HCT116 (cell line): ENCODE data around the gene NFS1. TPM values are rescaled to one million over a fixed set of nuclear protein-coding genes. Genes with fewer than 3 reads are reported as not detected.

Source experiments
- ATAC-seq: fragments of 200-7000 bp; cut with Tn5 transposase; 2 replicates; pipeline ENCODE4 v1.9.1; 2020; ENCODE audit warnings: mild to moderate bottlenecking, moderate library complexity
- BruUV-seq: library from RNA; stranded (reverse); fragments of 400-500 nt; replicated peaks from 2 replicates; lab custom pipeline; 2021; lab: Mats Ljungman, UMichigan
- CTCF ChIA-PET: fragments of 300-600 bp; sonication (Branson Sonifier 250); formaldehyde crosslinking; loops from one replicate; lab custom pipeline; 2021; ENCODE audit warnings: antibody characterized with exemption; lab: Charles Lee
- POLR2A ChIA-PET: fragments of 300-600, 350-600 bp; sonication (Branson Sonifier 250); formaldehyde crosslinking; loops from one replicate; lab custom pipeline; 2021; ENCODE audit warnings: antibody characterized with exemption; lab: Charles Lee
- RAD21 ChIA-PET, 2 experiments: fragments of 300-600 bp; sonication (Branson Sonifier 250); formaldehyde crosslinking; loops; one replicate each; lab custom pipeline; 2023; ENCODE audit warnings: low total read pairs in 2 of 2; ENCODE audit not compliant: uncharacterized antibody in 2 of 2, unreplicated experiment in 2 of 2, low non-redundant PET in 1 of 2; lab: Charles Lee
- DNase-seq: peaks from one replicate; pipeline ENCODE4 v3.0.0-alpha.2; 2010; ENCODE audit warnings: low read depth, low spot score
- H2AFZ ChIP-seq: fragments of 200-600 bp; shearing (Covaris generic), sonication (generic); 2 replicates; pipeline ENCODE4 v1.6.1; 2017; ENCODE audit warnings: low read depth, mixed run types, mixed read lengths, antibody characterized with exemption, low read length; ENCODE audit not compliant: poor library complexity, severe bottlenecking
- H3K27ac ChIP-seq: 2 replicates; pipeline ENCODE4 v1.5.1; 2012; ENCODE audit warnings: low read depth, low read length
- H3K27me3 ChIP-seq: fragments of 200-600 bp; sonication (generic); 2 replicates; pipeline ENCODE4 v1.6.1; 2016; ENCODE audit warnings: mixed run types, low read length, mixed read lengths; ENCODE audit not compliant: insufficient read depth
- H3K36me3 ChIP-seq, 2 experiments: fragments of 200-500 bp in 1 of 2; fragments of 200-600 bp in 1 of 2; sonication (Bioruptor generic) in 1 of 2; sonication (generic) in 1 of 2; 2 replicates each; pipeline versions ENCODE4 v1.5.1 to v1.6.1; 2014 to 2016; ENCODE audit warnings: low read length in 2 of 2, inconsistent platforms in 1 of 2, mixed read lengths in 1 of 2, mixed run types in 1 of 2; ENCODE audit not compliant: insufficient read depth in 2 of 2, control insufficient read depth in 1 of 2
- H3K4me1 ChIP-seq, 2 experiments: fragments of 200-600 bp in 1 of 2; sonication (generic) in 1 of 2; 2 replicates each; pipeline versions ENCODE4 v1.5.1 to v1.6.1; 2012 to 2017; ENCODE audit warnings: low read length in 2 of 2, inconsistent platforms in 1 of 2, mild to moderate bottlenecking in 1 of 2, mixed read lengths in 1 of 2, mixed run types in 1 of 2, moderate library complexity in 1 of 2; ENCODE audit not compliant: insufficient read depth in 2 of 2, control insufficient read depth in 1 of 2
- H3K4me2 ChIP-seq: fragments of 200-600 bp; sonication (generic); 2 replicates; pipeline ENCODE4 v1.6.1; 2017; ENCODE audit warnings: mixed run types, low read length, mixed read lengths
- H3K4me3 ChIP-seq, 2 experiments: fragments of 200-600 bp in 1 of 2; sonication (generic) in 1 of 2; replicated peaks in 1 of 2; 2 replicates each; pipeline ENCODE4 v1.5.1; 2011 to 2016; ENCODE audit warnings: low read length in 2 of 2, control low read depth in 1 of 2, low read depth in 1 of 2, mild to moderate bottlenecking in 1 of 2, mixed read lengths in 1 of 2, mixed run types in 1 of 2
- H3K79me2 ChIP-seq: fragments of 200-600 bp; sonication (generic); 2 replicates; pipeline ENCODE4 v1.6.1; 2017; ENCODE audit warnings: mild to moderate bottlenecking, mixed run types, low read length, moderate library complexity, mixed read lengths; ENCODE audit not compliant: insufficient read depth
- H3K9ac ChIP-seq: fragments of 200-600 bp; sonication (generic); 2 replicates; pipeline ENCODE4 v1.6.1; 2016; ENCODE audit warnings: low read length, mixed read lengths
- H3K9me2 ChIP-seq: fragments of 200-600 bp; sonication (generic), shearing (Covaris generic); 2 replicates; pipeline ENCODE4 v1.6.1; 2017; ENCODE audit warnings: mixed run types, mild to moderate bottlenecking, moderate library complexity; ENCODE audit not compliant: insufficient read depth
- H3K9me3 ChIP-seq, 2 experiments: fragments of 200-500 bp in 1 of 2; fragments of 200-600 bp in 1 of 2; sonication (Bioruptor generic) in 1 of 2; sonication (generic) in 1 of 2; 2 replicates each; pipeline ENCODE4 v1.6.1; 2014 to 2017; ENCODE audit warnings: low read length in 2 of 2, mixed read lengths in 2 of 2, inconsistent platforms in 1 of 2, low read depth in 1 of 2, mild to moderate bottlenecking in 1 of 2, mixed run types in 1 of 2, moderate library complexity in 1 of 2; ENCODE audit not compliant: control insufficient read depth in 1 of 2, insufficient read depth in 1 of 2
- H4K20me1 ChIP-seq: fragments of 200-600 bp; sonication (generic), shearing (Covaris generic); 2 replicates; pipeline ENCODE4 v1.6.1; 2017; ENCODE audit warnings: mixed run types, mild to moderate bottlenecking, moderate library complexity; ENCODE audit not compliant: insufficient read depth
- ELF1 ChIP-seq: IDR thresholded peaks from 2 replicates; pipeline ENCODE4 v1.6.1; 2012; ENCODE audit warnings: low read depth, borderline replicate concordance
- EZH2phosphoT487 ChIP-seq: fragments of 200-600 bp; IDR thresholded peaks from 2 replicates; pipeline ENCODE4 v1.6.1; 2018; ENCODE audit warnings: antibody characterized with exemption, borderline replicate concordance
- JUND ChIP-seq: IDR thresholded peaks from 2 replicates; pipeline ENCODE4 v1.6.1; 2012
- POLR2A ChIP-seq: IDR thresholded peaks from 2 replicates; pipeline ENCODE4 v1.7.0; 2011; ENCODE audit warnings: borderline replicate concordance; ENCODE audit not compliant: insufficient read depth, insufficient read length; ENCODE audit errors: extremely low read depth
- POLR2AphosphoS5 ChIP-seq: IDR thresholded peaks from 2 replicates; pipeline ENCODE4 v1.6.1; 2011; ENCODE audit warnings: mild to moderate bottlenecking, low read depth, low read length, moderate library complexity
- RAD21 ChIP-seq: IDR thresholded peaks from 2 replicates; pipeline ENCODE4 v1.6.1; 2012; ENCODE audit warnings: low read depth, mild to moderate bottlenecking
- SIN3A ChIP-seq: IDR thresholded peaks from 2 replicates; pipeline ENCODE4 v1.6.1; 2012; ENCODE audit warnings: low read depth
- SP1 ChIP-seq: IDR thresholded peaks from 2 replicates; pipeline ENCODE4 v1.6.1; 2012; ENCODE audit warnings: low read depth
- YY1 ChIP-seq: IDR thresholded peaks from 2 replicates; pipeline ENCODE4 v1.6.1; 2011; ENCODE audit warnings: low read length, low read depth, moderate library complexity, mild to moderate bottlenecking; ENCODE audit not compliant: insufficient replicate concordance; ENCODE audit errors: extremely low read depth
- ZFX ChIP-seq: fragments of 450-650 bp; IDR thresholded peaks from 2 replicates; pipeline ENCODE4 v1.6.1; 2017
- ZNF274 ChIP-seq: fragments of 200-500 bp; sonication (Bioruptor generic); IDR thresholded peaks from 2 replicates; pipeline ENCODE4 v1.6.1; 2014; ENCODE audit warnings: mild to moderate bottlenecking, low read depth, low read length, inconsistent platforms
- intact Hi-C: fragments of 100-400 bp; cut with micrococcal nuclease; formaldehyde crosslinking; loops from 2 replicates; pipeline ENCODE4 v1.10.0; 2022
- total RNA-seq: library from RNA; stranded (reverse); gene quantifications from one replicate; pipeline ENCODE4 v1.2.1, GENCODE V29; 2021; ENCODE audit not compliant: unreplicated experiment
- TF ChIP-seq, protein P1 (sequence below): IDR thresholded peaks from 2 replicates; pipeline ENCODE4 v1.6.1; 2012; ENCODE audit warnings: low read depth
- TF ChIP-seq, protein P2 (sequence below): IDR thresholded peaks from 2 replicates; pipeline ENCODE4 v1.6.1; 2012
- TF ChIP-seq, protein P3 (sequence below): IDR thresholded peaks from 2 replicates; pipeline ENCODE4 v1.6.1; 2012

Gene NFS1
- total RNA-seq, 1 experiment from 2014 or later = 33.9 TPM

GRCh38 chr20:35735826-35736470 is 36.8 kb upstream of the NFS1 start:
- H3K9me2 ChIP-seq = no peaks in the 10 kb centered on the region
- no peaks in the 10 kb centered on the region for H3K9me3 ChIP-seq
- no peaks in the 10 kb centered on the region for H3K27me3 ChIP-seq
- ChIA-PET RAD21 (no interaction called here), POLR2A (interaction anchor here (0.6 to 1.5 kb wide), 3 partner anchors 8 to 257 kb away, joined by 3 read pairs; no protein-coding TSS in a partner anchor), CTCF (no interaction called here)
- no peak overlapping the region for H2AFZ ChIP-seq
- peaks cover 100% of the 10 kb centered on the region for H3K79me2 ChIP-seq
- no TSS peak for BruUV-seq
- no peak overlapping the region for H3K4me3 ChIP-seq
- H3K36me3 ChIP-seq = peaks cover 73 to 91% of the 10 kb centered on the region in 2 experiments
- TF ChIP-seq EZH2phosphoT487 (no peak), POLR2A (no peak), ZFX (no peak), ZNF274 (no peak), RAD21 (no peak), YY1 (no peak), JUND (no peak), SIN3A (no peak), ELF1 (no peak), POLR2AphosphoS5 (no peak), SP1 (no peak)
- TF ChIP-seq, protein P1, sequence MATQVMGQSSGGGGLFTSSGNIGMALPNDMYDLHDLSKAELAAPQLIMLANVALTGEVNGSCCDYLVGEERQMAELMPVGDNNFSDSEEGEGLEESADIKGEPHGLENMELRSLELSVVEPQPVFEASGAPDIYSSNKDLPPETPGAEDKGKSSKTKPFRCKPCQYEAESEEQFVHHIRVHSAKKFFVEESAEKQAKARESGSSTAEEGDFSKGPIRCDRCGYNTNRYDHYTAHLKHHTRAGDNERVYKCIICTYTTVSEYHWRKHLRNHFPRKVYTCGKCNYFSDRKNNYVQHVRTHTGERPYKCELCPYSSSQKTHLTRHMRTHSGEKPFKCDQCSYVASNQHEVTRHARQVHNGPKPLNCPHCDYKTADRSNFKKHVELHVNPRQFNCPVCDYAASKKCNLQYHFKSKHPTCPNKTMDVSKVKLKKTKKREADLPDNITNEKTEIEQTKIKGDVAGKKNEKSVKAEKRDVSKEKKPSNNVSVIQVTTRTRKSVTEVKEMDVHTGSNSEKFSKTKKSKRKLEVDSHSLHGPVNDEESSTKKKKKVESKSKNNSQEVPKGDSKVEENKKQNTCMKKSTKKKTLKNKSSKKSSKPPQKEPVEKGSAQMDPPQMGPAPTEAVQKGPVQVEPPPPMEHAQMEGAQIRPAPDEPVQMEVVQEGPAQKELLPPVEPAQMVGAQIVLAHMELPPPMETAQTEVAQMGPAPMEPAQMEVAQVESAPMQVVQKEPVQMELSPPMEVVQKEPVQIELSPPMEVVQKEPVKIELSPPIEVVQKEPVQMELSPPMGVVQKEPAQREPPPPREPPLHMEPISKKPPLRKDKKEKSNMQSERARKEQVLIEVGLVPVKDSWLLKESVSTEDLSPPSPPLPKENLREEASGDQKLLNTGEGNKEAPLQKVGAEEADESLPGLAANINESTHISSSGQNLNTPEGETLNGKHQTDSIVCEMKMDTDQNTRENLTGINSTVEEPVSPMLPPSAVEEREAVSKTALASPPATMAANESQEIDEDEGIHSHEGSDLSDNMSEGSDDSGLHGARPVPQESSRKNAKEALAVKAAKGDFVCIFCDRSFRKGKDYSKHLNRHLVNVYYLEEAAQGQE = no peak
- TF ChIP-seq, protein P2, sequence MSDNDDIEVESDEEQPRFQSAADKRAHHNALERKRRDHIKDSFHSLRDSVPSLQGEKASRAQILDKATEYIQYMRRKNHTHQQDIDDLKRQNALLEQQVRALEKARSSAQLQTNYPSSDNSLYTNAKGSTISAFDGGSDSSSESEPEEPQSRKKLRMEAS = no peak
- TF ChIP-seq, protein P3, sequence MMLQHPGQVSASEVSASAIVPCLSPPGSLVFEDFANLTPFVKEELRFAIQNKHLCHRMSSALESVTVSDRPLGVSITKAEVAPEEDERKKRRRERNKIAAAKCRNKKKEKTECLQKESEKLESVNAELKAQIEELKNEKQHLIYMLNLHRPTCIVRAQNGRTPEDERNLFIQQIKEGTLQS = no peak
- H3K4me2 ChIP-seq = no peak overlapping the region
- no peak overlapping the region for H3K27ac ChIP-seq
- no peak overlapping the region for H3K9ac ChIP-seq
- peaks cover 4 to 15% of the 10 kb centered on the region in 2 experiments for H3K4me1 ChIP-seq
- intact Hi-C loops = no loop called here
- no peak for ATAC-seq
- H4K20me1 ChIP-seq = peaks cover 76% of the 10 kb centered on the region
- DNase-seq = no peak
